GM21367 (cell line): ENCODE results near the gene MAGEA8.
"Not testable (repeated sequence)": the region's sequence is repeated elsewhere in the genome, so short reads cannot be mapped to it uniquely, and the experiment has no call there.

Source experiments
- ATAC-seq: cut with Tn5 transposase; IDR thresholded peaks from one replicate; pipeline ENCODE4 v1.9.1; 2021; ENCODE audit not compliant: unreplicated experiment

MAGEA8 gene, protein sequence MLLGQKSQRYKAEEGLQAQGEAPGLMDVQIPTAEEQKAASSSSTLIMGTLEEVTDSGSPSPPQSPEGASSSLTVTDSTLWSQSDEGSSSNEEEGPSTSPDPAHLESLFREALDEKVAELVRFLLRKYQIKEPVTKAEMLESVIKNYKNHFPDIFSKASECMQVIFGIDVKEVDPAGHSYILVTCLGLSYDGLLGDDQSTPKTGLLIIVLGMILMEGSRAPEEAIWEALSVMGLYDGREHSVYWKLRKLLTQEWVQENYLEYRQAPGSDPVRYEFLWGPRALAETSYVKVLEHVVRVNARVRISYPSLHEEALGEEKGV

DNA sequence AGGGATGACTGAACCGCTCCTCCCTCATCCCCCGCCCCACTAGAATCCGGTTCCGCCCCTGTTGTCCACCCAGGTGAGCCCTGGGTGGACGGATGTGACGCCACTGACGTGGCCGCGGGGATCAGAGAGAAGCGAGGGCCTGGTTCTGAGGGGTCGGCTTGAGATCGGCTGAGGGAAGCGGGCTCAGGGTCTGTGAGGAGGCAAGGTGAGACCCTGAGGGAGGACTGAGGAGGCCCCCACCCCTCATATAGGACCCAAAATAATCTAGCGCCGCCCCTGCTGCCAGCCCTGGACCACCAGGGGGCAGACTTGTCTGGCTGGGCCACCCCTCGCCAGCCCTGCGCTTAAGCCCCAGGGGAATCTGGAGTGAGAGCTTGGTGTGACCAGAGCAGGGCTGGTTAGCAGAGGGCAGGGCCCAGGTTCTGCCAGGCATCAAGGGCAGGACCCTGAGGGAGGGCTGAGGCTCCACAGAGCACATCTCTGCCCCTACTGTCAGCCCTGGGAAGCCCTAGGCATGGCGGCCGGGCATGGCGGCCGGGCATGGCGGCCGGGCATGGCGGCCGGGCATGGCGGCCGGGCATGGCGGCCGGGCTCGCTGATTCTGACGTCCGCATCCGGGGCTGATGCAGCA lies at the start of gene MAGEA8:
Gene MAGEA8, plus strand, starts transcription at position 103 of the 631 bp plus-strand sequence. CDS start 3,090 bp downstream, outside the sequence.
- ATAC-seq, result no peak

GRCh38 chrX:149831473-149831872 lies 49.5 kb upstream of the MAGEA8 start:
- ATAC-seq, result no peak

DNA sequence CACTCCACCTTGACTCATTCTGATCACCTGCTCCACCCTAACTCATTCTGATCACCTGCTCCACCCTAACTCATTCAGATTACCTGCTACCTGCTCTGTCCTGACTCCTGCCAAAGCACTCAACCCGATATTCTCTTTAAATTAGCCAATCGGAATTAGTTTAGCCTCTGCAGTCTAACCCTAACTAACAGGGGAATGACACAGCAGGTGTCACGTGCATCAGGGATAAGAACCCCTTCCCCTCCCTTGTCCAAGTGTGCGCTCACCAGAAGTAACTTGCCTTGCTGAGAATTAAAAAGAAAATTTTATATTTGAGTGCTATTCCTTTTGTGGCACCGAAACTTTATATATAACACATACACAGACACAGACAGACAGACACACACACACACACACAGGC lies 44.3 kb upstream of the MAGEA8 start:
- ATAC-seq, result not testable (repeated sequence)

GRCh38 chrX:149837167-149837566 lies 43.8 kb upstream of the MAGEA8 start:
- no peak for ATAC-seq

GRCh38 chrX:149837639-149838038 lies 43.3 kb upstream of the MAGEA8 start:
- ATAC-seq, result no peak

GRCh38 chrX:149841929-149842328 lies 39.1 kb upstream of the MAGEA8 start:
- ATAC-seq, result no peak

DNA sequence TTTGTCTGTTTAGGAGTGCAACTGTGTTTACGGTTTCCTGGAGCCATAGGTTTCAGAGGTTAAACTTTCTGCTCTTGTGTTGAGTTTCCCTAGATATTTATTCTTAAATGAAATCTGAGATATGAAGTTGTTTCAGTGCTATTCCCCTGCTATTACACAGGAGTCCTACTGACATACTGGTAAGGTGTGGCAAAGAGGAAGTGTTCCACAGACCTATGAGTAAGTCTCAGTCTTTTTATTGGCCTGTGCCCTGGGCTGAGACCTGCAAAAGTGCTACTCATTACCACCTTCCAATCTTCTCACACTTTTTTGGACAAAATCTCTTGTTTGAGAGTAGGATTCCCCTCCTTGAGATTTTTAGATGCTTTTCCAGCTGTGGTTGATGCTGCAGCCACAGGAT lies 35.6 kb upstream of the MAGEA8 start:
- no peak for ATAC-seq

DNA sequence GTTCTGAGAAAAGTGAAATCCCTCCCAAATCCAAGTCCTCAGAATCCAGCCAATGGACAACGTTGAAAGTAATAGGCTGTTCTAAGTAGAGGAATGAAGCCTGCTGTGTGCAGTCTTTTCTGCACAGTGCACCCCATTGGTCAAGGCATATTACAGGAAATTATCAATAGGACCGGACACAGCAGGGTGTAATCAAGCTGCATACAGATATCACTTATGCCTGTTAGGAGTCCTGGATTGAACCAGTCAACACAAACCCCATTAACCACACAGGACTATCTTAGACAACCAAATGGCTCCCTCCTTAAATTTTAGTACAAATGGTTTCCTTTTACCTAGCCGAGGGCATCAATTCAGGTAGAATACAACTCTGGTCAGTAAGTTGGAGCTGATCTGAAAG lies 34.2 kb upstream of the MAGEA8 start:
- no peak for ATAC-seq

- no peak for ATAC-seq
Observed at GRCh38 chrX:149848855-149849254, 32.1 kb upstream of the MAGEA8 start.

DNA sequence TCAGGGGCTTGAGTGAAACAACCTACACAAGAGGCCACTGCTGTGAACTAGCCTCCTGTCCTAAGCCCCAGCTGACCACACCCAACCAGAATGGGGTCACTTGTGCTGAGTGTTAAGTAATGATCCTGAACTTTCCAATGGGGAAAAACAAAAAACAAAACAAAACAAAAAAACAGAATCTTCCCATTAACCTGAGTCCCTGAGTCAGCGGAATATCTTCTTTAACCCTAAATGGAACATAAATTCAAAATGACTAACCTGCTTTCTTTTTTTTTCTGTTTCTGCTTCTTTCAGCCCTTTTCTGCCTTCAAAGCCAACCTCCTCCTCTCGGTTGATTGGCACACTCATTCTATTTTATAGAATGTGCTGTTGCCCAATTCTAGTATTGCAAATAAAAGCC lies 31.2 kb upstream of the MAGEA8 start:
- ATAC-seq, result no peak

DNA sequence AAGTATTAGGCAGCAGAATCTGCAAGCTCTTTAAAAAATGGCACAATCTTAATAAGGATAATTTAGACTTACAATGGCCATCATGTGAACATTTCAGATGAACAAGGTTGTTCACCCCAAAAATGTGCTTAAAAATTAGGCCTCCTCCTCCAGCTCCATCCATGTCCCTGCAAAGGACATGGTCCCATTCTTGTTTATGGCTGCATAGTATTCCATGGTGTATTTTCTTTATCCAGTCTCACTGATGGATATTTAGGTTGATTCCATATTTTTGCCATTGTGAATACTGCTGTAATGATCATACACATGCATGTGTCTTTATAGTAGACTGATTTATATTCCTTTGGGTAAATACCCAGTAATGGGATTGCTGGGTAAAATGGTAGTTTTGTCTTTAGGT lies 29.1 kb upstream of the MAGEA8 start:
- no peak for ATAC-seq

GRCh38 chrX:149853925-149854324 lies 27.1 kb upstream of the MAGEA8 start:
- no peak for ATAC-seq

- no peak for ATAC-seq
Observed at GRCh38 chrX:149858592-149858991, 22.4 kb upstream of the MAGEA8 start.

GRCh38 chrX:149860445-149860844 lies 20.5 kb upstream of the MAGEA8 start:
- no peak for ATAC-seq

GRCh38 chrX:149865390-149865789 lies 15.6 kb upstream of the MAGEA8 start:
- ATAC-seq, result no peak

DNA sequence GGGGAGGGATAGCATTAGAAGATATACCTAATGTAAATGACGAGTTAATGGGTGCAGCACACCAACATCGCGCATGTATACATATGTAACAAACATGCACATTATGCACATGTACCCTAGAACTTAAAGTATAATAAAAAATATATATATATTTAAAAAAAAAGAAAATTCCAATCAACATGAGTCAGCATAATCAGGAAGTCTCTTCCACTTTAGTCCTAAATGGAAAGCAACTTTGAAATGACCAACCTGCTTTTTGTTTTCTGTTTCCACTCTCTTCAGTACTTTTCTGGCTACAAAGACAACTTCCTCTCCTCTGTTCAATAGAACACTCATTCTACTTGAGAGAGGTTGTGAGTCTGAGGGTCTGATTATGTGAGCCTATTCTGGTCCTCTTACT lies 13.5 kb upstream of the MAGEA8 start:
- no peak for ATAC-seq

DNA sequence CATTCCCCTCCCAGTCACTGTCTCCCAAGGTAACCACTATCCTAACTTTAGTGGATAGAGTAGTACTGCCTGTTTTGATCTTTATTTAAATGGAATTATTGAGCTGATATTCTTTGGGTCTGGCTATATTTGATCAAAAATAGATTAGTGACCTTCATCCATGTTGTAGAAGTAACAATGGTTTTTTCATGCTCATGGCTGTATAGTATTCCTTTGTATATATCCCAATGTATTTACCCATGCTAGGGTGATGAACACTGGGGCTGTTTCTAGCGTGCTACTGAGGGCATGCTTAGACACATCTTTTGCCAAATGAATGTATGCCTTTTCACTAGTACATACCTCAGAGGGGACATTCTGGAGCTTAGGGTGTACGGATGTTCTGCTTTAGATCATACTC lies 10.1 kb upstream of the MAGEA8 start:
- ATAC-seq, result no peak

DNA sequence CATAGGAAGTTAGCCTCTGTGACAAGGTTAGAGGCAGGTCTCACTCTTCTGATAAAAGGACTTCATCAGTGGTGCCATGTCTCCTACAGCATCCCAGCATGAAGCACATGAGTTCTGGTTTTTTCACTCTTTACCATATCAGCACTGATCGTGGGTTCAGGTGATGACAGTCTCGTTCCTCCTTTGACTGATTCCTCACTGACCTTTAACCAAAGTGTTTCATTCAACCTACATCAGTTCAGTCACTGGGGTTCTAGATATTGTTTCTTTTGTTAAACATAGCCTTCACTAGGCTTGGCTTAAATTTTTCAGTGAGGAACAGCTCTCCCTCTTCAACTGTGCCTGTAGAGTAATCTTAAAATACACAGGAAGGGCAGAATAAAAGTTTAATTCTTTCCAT lies 9.6 kb upstream of the MAGEA8 start:
- no peak for ATAC-seq

GRCh38 chrX:149871940-149872339 lies 9.0 kb upstream of the MAGEA8 start:
- peak; percentile 97 for ATAC-seq

GRCh38 chrX:149877157-149877556 lies 3.8 kb upstream of the MAGEA8 start:
- ATAC-seq, result no peak

GRCh38 chrX:149877636-149878035 lies 3.3 kb upstream of the MAGEA8 start:
- no peak for ATAC-seq

- not testable (repeated sequence) for ATAC-seq
Observed at GRCh38 chrX:149890828-149891227, 9.8 kb downstream of the MAGEA8 start.

DNA sequence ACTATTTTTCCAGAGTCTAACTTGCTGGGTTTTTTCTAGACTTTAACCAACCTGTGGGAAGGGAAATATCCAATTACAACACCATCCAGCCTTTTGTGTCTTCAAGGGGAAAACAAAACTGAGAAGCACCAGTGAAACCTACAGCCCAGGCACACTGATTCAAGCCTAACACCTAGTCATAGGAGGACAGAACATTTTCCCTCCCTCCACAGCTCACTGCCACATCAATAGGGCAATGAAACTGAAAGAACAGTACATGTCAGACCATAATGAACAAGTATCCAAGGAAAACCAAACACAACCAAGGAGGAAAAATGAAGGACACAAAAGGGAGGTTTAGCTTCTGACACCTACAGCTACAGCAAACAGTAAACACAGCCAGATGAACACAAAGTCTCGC lies 17.6 kb downstream of the MAGEA8 start:
- ATAC-seq, result no peak
